Neural progenitor cell (in vitro differentiated cells): Measurements from ENCODE around the gene AUTS2. TPM values are rescaled to one million over a fixed set of nuclear protein-coding genes. Genes with fewer than 3 reads are reported as not detected.

Experiments used
- DNase-seq: peaks from one replicate; pipeline ENCODE4 v3.0.0-alpha.2; 2016; ENCODE audit warnings: low spot score
- H2AFZ ChIP-seq: fragments of 200-600 bp; sonication (generic); replicated peaks from 2 replicates; pipeline ENCODE4 v1.6.1; 2016; ENCODE audit warnings: antibody characterized with exemption
- H3F3A ChIP-seq: fragments of 200-600 bp; sonication (generic); 2 replicates; pipeline ENCODE4 v1.6.1; 2016; ENCODE audit warnings: antibody characterized with exemption, low read depth
- H3K27ac ChIP-seq: fragments of 200-600 bp; sonication (generic); 2 replicates; pipeline ENCODE4 v1.5.1; 2016; ENCODE audit warnings: mild to moderate bottlenecking
- H3K27me3 ChIP-seq: fragments of 200-600 bp; sonication (generic); 2 replicates; pipeline ENCODE4 v1.6.1; 2016; ENCODE audit warnings: mild to moderate bottlenecking, moderate library complexity
- H3K36me3 ChIP-seq: fragments of 200-600 bp; sonication (generic); 2 replicates; pipeline ENCODE4 v1.5.1; 2016
- H3K4me1 ChIP-seq: fragments of 200-600 bp; sonication (generic); 2 replicates; pipeline ENCODE4 v1.6.1; 2016; ENCODE audit warnings: mixed run types
- H3K4me2 ChIP-seq: fragments of 200-600 bp; sonication (generic); 2 replicates; pipeline ENCODE4 v1.6.1; 2016
- H3K4me3 ChIP-seq: fragments of 200-600 bp; sonication (generic); 2 replicates; pipeline ENCODE4 v1.5.1; 2016
- H3K79me2 ChIP-seq: fragments of 200-600 bp; sonication (generic); 2 replicates; pipeline ENCODE4 v1.6.1; 2016; ENCODE audit warnings: low read depth
- H3K9ac ChIP-seq: fragments of 200-600 bp; sonication (generic); 2 replicates; pipeline ENCODE4 v1.6.1; 2016
- H3K9me3 ChIP-seq: fragments of 200-600 bp; sonication (generic); 2 replicates; pipeline ENCODE4 v1.5.1; 2016; ENCODE audit warnings: low read depth
- H4K20me1 ChIP-seq: fragments of 200-600 bp; sonication (generic); 2 replicates; pipeline ENCODE4 v1.6.1; 2016; ENCODE audit warnings: low read depth
- H3K27ac Mint-ChIP-seq: 3 replicates; pipeline ENCODE4 v1.8.0; 2021; ENCODE audit warnings: mixed read lengths
- H3K27me3 Mint-ChIP-seq: 2 replicates; pipeline ENCODE4 v1.8.0; 2022; ENCODE audit warnings: low read depth, mild to moderate bottlenecking, inconsistent platforms, moderate library complexity, mixed read lengths; ENCODE audit not compliant: insufficient read depth
- H3K36me3 Mint-ChIP-seq: 3 replicates; pipeline ENCODE4 v1.8.0; 2021; ENCODE audit warnings: mixed read lengths
- H3K4me1 Mint-ChIP-seq: 3 replicates; pipeline ENCODE4 v1.8.0; 2021; ENCODE audit warnings: mixed read lengths
- H3K4me3 Mint-ChIP-seq: 3 replicates; pipeline ENCODE4 v1.8.0; 2021; ENCODE audit warnings: mild to moderate bottlenecking, moderate library complexity, mixed read lengths
- H3K9me3 Mint-ChIP-seq: 3 replicates; pipeline ENCODE4 v1.8.0; 2020; ENCODE audit warnings: mixed read lengths
- CTCF ChIP-seq: fragments of 200-600 bp; sonication (generic); IDR thresholded peaks from 2 replicates; pipeline ENCODE4 v1.5.1; 2017; ENCODE audit warnings: antibody characterized with exemption, mild to moderate bottlenecking
- EZH2 ChIP-seq: fragments of 200-600 bp; sonication (generic); IDR thresholded peaks from 2 replicates; pipeline ENCODE4 v1.6.1; 2017; ENCODE audit warnings: antibody characterized with exemption, mild to moderate bottlenecking, moderate library complexity
- EZH2phosphoT487 ChIP-seq: fragments of 200-600 bp; sonication (generic); IDR thresholded peaks from 2 replicates; pipeline ENCODE4 v1.6.1; 2017; ENCODE audit warnings: antibody characterized with exemption
- total RNA-seq: library from RNA; depleted of rRNA; stranded (reverse); fragments of >200 nt; gene quantifications from 2 replicates; pipeline ENCODE4 v1.2.3, GENCODE V29; 2015; ENCODE audit warnings: low replicate concordance

Gene AUTS2
- total RNA-seq, 1 donor from 2014 or later: 50.0 TPM

DNA sequence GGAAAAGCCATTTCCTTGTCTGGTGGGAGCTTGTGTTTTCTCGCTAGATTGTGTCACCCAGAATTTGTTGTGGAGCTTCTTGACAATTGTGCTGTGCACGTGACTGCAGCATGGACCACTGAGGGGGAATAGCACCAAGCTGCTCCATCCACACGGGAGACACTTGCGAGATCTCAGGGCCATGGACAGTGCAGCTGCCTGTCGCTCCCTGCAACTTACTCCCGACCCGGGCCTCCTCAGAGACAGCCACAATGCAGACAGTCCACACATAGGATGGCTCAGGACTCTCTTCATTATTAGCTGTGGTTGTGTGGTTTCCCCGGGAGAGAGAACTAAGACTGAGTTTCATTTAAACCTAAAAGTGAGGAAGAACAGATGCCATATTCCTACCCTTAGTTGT is 860.5 kb downstream of the AUTS2 start:
- Histone ChIP-seq H3K27me3 (no peaks in the 10 kb centered on the region), H3K4me3 (no peak overlapping the region), H3K9me3 (no peaks in the 10 kb centered on the region), H3K36me3 (no peaks in the 10 kb centered on the region), H3K27ac (no peak overlapping the region), H3K4me2 (no peak overlapping the region), H3K9ac (no peak overlapping the region), H2AFZ (no peak overlapping the region), H3F3A (peaks cover 2% of the 10 kb centered on the region), H3K4me1 (peaks cover 8% of the 10 kb centered on the region), H3K79me2 (no peaks in the 10 kb centered on the region), H4K20me1 (no peaks in the 10 kb centered on the region)
- H3K27ac Mint-ChIP-seq: peak overlapping the region; percentile 70
- H3K4me3 Mint-ChIP-seq: peak overlapping the region; percentile 62
- no peaks in the 10 kb centered on the region for H3K27me3 Mint-ChIP-seq
- no peak for TF ChIP-seq EZH2phosphoT487
- TF ChIP-seq EZH2: no peak
- no peak for TF ChIP-seq CTCF
- peaks cover 37% of the 10 kb centered on the region for H3K4me1 Mint-ChIP-seq
- peaks cover 2% of the 10 kb centered on the region for H3K36me3 Mint-ChIP-seq
- DNase-seq: no peak
- H3K9me3 Mint-ChIP-seq: no peaks in the 10 kb centered on the region

- Mint-ChIP-seq H3K36me3 (peaks cover 2% of the 10 kb centered on the region), H3K27ac (no peak overlapping the region), H3K4me1 (peaks cover 40% of the 10 kb centered on the region), H3K9me3 (no peaks in the 10 kb centered on the region), H3K4me3 (no peak overlapping the region), H3K27me3 (no peaks in the 10 kb centered on the region)
- Histone ChIP-seq H3K79me2 (no peaks in the 10 kb centered on the region), H3K27ac (no peak overlapping the region), H3K9ac (no peak overlapping the region), H3K4me3 (no peak overlapping the region), H3K9me3 (no peaks in the 10 kb centered on the region), H3K36me3 (no peaks in the 10 kb centered on the region), H3K4me2 (no peak overlapping the region), H3F3A (peaks cover 2% of the 10 kb centered on the region), H4K20me1 (no peaks in the 10 kb centered on the region), H3K27me3 (no peaks in the 10 kb centered on the region), H3K4me1 (peaks cover 8% of the 10 kb centered on the region), H2AFZ (no peak overlapping the region)
- TF ChIP-seq EZH2phosphoT487 (no peak), CTCF (no peak), EZH2 (no peak)
- DNase-seq: no peak
Measured at GRCh38 chr7:70459546-70459945, 861.3 kb downstream of the AUTS2 start.

- H3K4me1 Mint-ChIP-seq: peaks cover 40% of the 10 kb centered on the region
- no peak for TF ChIP-seq EZH2
- TF ChIP-seq EZH2phosphoT487: no peak
- TF ChIP-seq CTCF: no peak
- Histone ChIP-seq H3K9ac (no peak overlapping the region), H3K4me3 (no peak overlapping the region), H3K4me2 (no peak overlapping the region), H3K9me3 (no peaks in the 10 kb centered on the region), H3K36me3 (no peaks in the 10 kb centered on the region), H3K79me2 (no peaks in the 10 kb centered on the region), H2AFZ (no peak overlapping the region), H3F3A (peaks cover 2% of the 10 kb centered on the region), H3K27me3 (no peaks in the 10 kb centered on the region), H3K27ac (no peak overlapping the region), H3K4me1 (peaks cover 8% of the 10 kb centered on the region), H4K20me1 (no peaks in the 10 kb centered on the region)
- no peaks in the 10 kb centered on the region for H3K9me3 Mint-ChIP-seq
- no peak for DNase-seq
- no peaks in the 10 kb centered on the region for H3K36me3 Mint-ChIP-seq
- H3K27me3 Mint-ChIP-seq: peaks cover 2% of the 10 kb centered on the region
- no peak overlapping the region for H3K27ac Mint-ChIP-seq
- H3K4me3 Mint-ChIP-seq: no peak overlapping the region
Measured at GRCh38 chr7:70460071-70460470, 861.8 kb downstream of the AUTS2 start.
